IPS-15b (cell line): ENCODE measurements around the gene DDX23.
"Not testable (repeated sequence)": the region's sequence is repeated elsewhere in the genome, so short reads cannot be mapped to it uniquely, and the experiment has no call there.

Experiments
- H3K27me3 ChIP-seq: one replicate; pipeline ENCODE4 v1.6.1; 2013; ENCODE audit warnings: low read length; ENCODE audit not compliant: control insufficient read depth, insufficient read depth
- H3K36me3 ChIP-seq: one replicate; pipeline ENCODE4 v1.6.1; 2013; ENCODE audit warnings: low read length; ENCODE audit not compliant: control insufficient read depth, insufficient read depth
- H3K4me1 ChIP-seq: one replicate; pipeline ENCODE4 v1.6.1; 2013; ENCODE audit warnings: mild to moderate bottlenecking, low read length; ENCODE audit not compliant: control insufficient read depth, insufficient read depth
- H3K4me3 ChIP-seq: one replicate; pipeline ENCODE4 v1.5.1; 2013; ENCODE audit warnings: low read depth, low read length
- H3K9ac ChIP-seq: one replicate; pipeline ENCODE4 v1.6.1; 2013; ENCODE audit warnings: low read depth, mild to moderate bottlenecking, low read length
- H3K9me3 ChIP-seq: one replicate; pipeline ENCODE4 v1.6.1; 2013; ENCODE audit warnings: mild to moderate bottlenecking, low read length; ENCODE audit not compliant: control insufficient read depth, insufficient read depth

The DDX23 gene

GRCh38 chr12:48878548-48878947 lies 26.6 kb upstream of the DDX23 start:
- Histone ChIP-seq H3K9me3 (no peaks in the 10 kb centered on the region), H3K4me3 (no peak overlapping the region), H3K9ac (no peak overlapping the region), H3K27me3 (peaks cover 4% of the 10 kb centered on the region), H3K36me3 (no peaks in the 10 kb centered on the region), H3K4me1 (peaks cover 21% of the 10 kb centered on the region)

- Histone ChIP-seq H3K36me3 (no peaks in the 10 kb centered on the region), H3K9ac (no peak overlapping the region), H3K9me3 (no peaks in the 10 kb centered on the region), H3K4me3 (no peak overlapping the region), H3K4me1 (no peaks in the 10 kb centered on the region), H3K27me3 (peaks cover 2% of the 10 kb centered on the region)
Measured at GRCh38 chr12:48875944-48876515, 24.1 kb upstream of the DDX23 start.

GRCh38 chr12:48873534-48873933 lies 21.6 kb upstream of the DDX23 start:
- not testable (repeated sequence) for H3K36me3 ChIP-seq, H3K9ac ChIP-seq, H3K9me3 ChIP-seq, H3K4me3 ChIP-seq, H3K4me1 ChIP-seq, H3K27me3 ChIP-seq

GRCh38 chr12:48873096-48873495 lies 21.1 kb upstream of the DDX23 start:
- no peak overlapping the region for H3K9ac ChIP-seq
- no peaks in the 10 kb centered on the region for H3K27me3 ChIP-seq
- H3K36me3 ChIP-seq: no peaks in the 10 kb centered on the region
- H3K4me1 ChIP-seq: no peaks in the 10 kb centered on the region
- no peak overlapping the region for H3K4me3 ChIP-seq
- H3K9me3 ChIP-seq: no peaks in the 10 kb centered on the region

- H3K9ac ChIP-seq: no peak overlapping the region
- H3K36me3 ChIP-seq: no peaks in the 10 kb centered on the region
- no peaks in the 10 kb centered on the region for H3K27me3 ChIP-seq
- peaks cover 3% of the 10 kb centered on the region for H3K4me1 ChIP-seq
- H3K4me3 ChIP-seq: no peak overlapping the region
- no peaks in the 10 kb centered on the region for H3K9me3 ChIP-seq
Measured at GRCh38 chr12:48869191-48869590, 17.2 kb upstream of the DDX23 start.

GRCh38 chr12:48868451-48868850 lies 16.5 kb upstream of the DDX23 start:
- Histone ChIP-seq H3K9ac (no peak overlapping the region), H3K4me3 (no peak overlapping the region), H3K9me3 (no peaks in the 10 kb centered on the region), H3K27me3 (no peaks in the 10 kb centered on the region), H3K4me1 (peaks cover 7% of the 10 kb centered on the region), H3K36me3 (no peaks in the 10 kb centered on the region)

GRCh38 chr12:48866052-48866711 lies 14.2 kb upstream of the DDX23 start:
- Histone ChIP-seq H3K4me3 (peak overlapping the region; percentile 93), H3K4me1 (peaks cover 12% of the 10 kb centered on the region), H3K27me3 (no peaks in the 10 kb centered on the region), H3K9ac (no peak overlapping the region), H3K36me3 (peaks cover 13% of the 10 kb centered on the region), H3K9me3 (no peaks in the 10 kb centered on the region)

GRCh38 chr12:48865281-48866051 lies 13.5 kb upstream of the DDX23 start, which contains the start of gene RND1:
TSS of gene RND1 (minus strand) at chr12:48865870. CDS start at chr12:48865767, 103 bp downstream.
- H3K4me1 ChIP-seq: peaks cover 12% of the 10 kb centered on the region

GRCh38 chr12:48863291-48863690 lies 11.3 kb upstream of the DDX23 start:
- H3K4me3 ChIP-seq: peak overlapping the region; percentile 20
- H3K36me3 ChIP-seq: peaks cover 27% of the 10 kb centered on the region
- H3K4me1 ChIP-seq: peaks cover 12% of the 10 kb centered on the region
- H3K27me3 ChIP-seq: no peaks in the 10 kb centered on the region
- no peaks in the 10 kb centered on the region for H3K9me3 ChIP-seq
- H3K9ac ChIP-seq: no peak overlapping the region

More at GRCh38 chr12:48865281-48866051, 13.5 kb upstream of the DDX23 start, which contains the start of gene RND1:
- H3K4me3 ChIP-seq: peak within 1 kb of the TSS; percentile 93
- H3K27me3 ChIP-seq: no peaks in the 10 kb centered on the region
- no peaks in the 10 kb centered on the region for H3K9me3 ChIP-seq
- peak within 1 kb of the TSS; percentile 85 for H3K9ac ChIP-seq
- H3K36me3 ChIP-seq: peaks cover 20% of the 10 kb centered on the region

GRCh38 chr12:48862760-48863159 lies 10.8 kb upstream of the DDX23 start:
- Histone ChIP-seq H3K27me3 (no peaks in the 10 kb centered on the region), H3K36me3 (peaks cover 32% of the 10 kb centered on the region), H3K4me1 (peaks cover 12% of the 10 kb centered on the region), H3K9ac (no peak overlapping the region), H3K4me3 (peak overlapping the region; percentile 20), H3K9me3 (no peaks in the 10 kb centered on the region)

- peaks cover 10% of the 10 kb centered on the region for H3K4me1 ChIP-seq
- no peaks in the 10 kb centered on the region for H3K9me3 ChIP-seq
- no peak overlapping the region for H3K4me3 ChIP-seq
- H3K36me3 ChIP-seq: peaks cover 37% of the 10 kb centered on the region
- H3K9ac ChIP-seq: no peak overlapping the region
- H3K27me3 ChIP-seq: no peaks in the 10 kb centered on the region
Measured at GRCh38 chr12:48861111-48861510, 9.1 kb upstream of the DDX23 start.

- H3K27me3 ChIP-seq, H3K9ac ChIP-seq, H3K9me3 ChIP-seq, H3K4me3 ChIP-seq, H3K4me1 ChIP-seq: not testable (repeated sequence)
- H3K36me3 ChIP-seq: peaks cover 37% of the 10 kb centered on the region
Measured at GRCh38 chr12:48860236-48860635, 8.3 kb upstream of the DDX23 start.
